Hematopoietic multipotent progenitor cell treated with erythropoietin and hydrocortisone succinate and interleukin-3 and kit ligand, for 17 days (in vitro differentiated cells): ENCODE results near the gene LMNTD1.

Source experiments
- DNase-seq: peaks from one replicate; pipeline ENCODE4 v3.0.0-alpha.2; 2015; ENCODE audit warnings: low spot score

LMNTD1 gene

DNA sequence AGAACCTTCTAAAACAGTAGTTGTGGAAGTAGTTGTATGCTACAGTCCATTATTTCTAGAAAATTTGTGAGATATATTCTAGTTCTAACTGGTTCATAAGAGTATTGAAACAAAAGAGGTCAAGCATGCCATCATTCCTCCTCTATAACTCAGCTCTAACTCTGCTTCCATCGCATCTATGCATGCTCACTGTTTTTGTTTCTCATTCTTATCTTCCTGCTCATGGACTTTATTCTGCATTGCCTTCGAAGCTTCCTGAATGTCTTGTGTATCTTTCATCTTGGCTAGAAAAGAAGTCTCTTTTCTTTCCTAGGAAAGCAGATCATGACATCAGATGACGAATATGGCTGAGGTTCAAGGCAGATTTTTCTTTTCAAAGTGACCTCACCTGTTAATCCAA lies 402 bp downstream of the LMNTD1 start:
- no peak for DNase-seq

DNA sequence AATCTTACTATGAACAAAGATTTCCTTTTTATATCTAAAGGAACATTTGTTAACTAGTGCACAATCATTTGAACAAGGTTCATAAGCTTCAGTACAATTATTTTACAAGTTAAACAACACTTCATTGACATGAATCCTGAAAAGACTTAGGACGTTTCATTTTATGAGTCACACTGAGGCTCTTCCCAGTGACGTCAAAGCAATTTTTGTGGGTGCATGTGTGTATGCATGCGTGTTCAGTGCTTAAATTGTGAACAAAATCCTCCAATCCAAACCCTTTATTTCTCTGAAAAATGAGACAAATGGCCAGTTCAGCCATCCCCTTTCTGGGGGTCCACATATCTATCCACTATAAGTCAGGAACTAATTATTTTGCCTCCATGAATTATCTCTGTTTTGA lies 2.9 kb downstream of the LMNTD1 start:
- no peak for DNase-seq

- DNase-seq, result no peak
Measured at GRCh38 chr12:25549120-25549519, 4.0 kb downstream of the LMNTD1 start.

DNA sequence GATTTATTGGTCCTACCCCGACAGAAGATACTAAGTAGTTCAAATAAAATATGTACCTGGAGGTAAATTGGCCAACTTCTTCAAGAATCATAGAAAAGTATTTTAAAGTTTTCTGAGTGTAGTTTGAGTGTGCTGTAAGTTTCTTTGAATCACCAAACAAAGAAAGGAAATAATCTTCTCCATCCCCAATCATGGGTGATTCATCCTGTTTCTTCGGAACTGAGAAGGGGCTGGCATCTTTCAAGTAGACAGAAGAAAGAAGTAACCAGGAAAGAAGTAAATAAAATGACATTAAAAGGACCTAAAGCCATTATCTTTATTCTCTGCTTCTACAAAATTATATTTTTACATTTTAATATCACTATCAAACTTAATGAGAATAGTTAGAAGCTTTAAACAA lies 6.8 kb downstream of the LMNTD1 start:
- no peak for DNase-seq

DNA sequence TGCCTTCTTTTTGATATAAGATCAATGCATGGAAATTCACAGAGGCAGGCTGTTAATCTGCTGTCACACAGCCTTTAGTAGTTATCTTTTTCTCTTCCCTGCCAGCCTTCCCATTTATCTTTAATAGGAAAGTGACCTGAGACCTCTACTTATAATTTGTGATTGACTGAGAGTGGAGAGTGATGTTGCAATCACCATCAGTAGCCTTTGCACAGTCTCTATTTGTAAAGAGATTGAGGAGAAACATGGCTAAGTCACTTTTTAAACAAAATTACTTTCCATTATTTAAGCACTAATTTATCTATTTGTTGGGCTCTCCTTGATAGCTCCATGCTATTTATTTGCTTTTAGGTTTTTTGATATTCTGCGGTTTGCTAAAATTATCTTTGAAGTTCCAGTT lies 19.9 kb downstream of the LMNTD1 start:
- no peak for DNase-seq

DNA sequence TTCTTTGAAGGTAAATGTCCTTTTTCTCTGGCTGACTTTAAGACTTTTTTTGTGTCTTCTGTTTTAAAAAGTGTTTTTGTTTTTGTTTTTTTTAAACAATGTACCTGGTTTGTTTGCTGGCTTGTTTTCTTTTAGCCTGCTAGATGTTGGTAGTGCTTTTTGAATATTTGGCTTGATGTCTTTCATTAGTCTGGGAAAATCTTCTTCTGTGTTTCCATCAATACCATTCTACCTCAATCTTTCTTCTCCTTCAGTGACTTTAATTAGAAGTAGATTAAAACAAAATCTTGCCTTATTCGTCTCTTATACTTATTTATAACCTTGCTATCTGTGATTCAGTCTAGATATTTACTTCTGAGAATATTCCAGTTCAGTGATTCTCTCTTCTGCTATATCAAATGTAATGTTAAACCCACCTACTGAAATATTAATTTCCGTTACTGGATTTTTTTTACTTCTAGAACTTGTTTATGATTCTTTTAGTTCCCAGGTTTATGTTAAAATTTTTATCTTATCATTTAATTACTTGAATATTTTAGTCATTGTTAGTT lies 21.5 kb downstream of the LMNTD1 start:
- no peak for DNase-seq

GRCh38 chr12:25529738-25530137 lies 23.3 kb downstream of the LMNTD1 start:
- no peak for DNase-seq

DNA sequence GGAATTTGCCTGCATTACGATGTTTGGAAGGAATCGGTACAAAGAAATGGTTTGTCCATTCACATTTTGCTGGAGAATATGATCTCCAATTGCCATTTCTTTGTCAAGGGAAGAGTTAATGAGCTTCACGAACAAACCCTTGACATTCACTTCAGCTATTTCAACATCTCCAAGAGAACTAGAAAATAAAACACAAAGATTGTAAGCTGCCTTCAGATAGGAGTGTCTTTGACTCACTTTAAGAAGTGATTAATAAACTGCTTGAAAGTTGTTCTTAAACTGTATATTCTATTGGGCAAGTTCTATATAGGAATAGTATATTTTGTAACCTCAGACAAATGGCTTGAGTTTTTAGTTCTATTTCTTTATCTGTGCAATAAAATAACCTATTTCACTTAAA lies 26.3 kb downstream of the LMNTD1 start:
- DNase-seq, result no peak

- DNase-seq, result no peak
Measured at GRCh38 chr12:25524366-25524765, 28.7 kb downstream of the LMNTD1 start.

DNA sequence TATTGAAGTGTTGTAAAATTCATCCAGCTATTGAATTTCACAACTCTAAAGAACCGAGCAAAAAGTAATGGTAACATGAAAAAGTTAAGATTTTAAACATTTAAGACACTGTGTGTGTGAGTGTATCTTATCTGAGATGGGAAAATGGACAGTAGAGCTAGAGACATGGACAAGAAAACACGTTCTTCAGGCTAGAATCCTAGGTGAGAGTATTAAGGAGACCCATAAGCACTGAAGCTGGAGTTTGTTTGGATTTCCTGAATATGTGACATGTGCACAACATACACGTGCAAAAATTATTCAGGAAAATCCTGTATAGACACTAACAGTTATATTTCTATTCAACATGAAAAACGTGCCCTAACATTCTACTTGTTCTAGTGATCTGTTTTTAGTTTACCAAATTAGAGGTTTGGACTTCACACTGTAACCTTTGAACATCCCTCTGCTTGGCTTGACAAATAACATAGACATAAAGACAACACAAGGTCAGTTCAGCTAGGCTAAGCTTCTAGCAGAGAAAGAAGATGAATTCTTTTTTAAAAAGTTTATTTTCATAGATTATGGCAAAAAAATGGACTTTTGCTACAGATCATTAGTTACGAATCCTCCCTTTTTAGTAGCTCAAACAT lies 31.3 kb downstream of the LMNTD1 start:
- DNase-seq, result no peak

GRCh38 chr12:25518512-25518911 lies 34.6 kb downstream of the LMNTD1 start:
- no peak for DNase-seq

GRCh38 chr12:25504744-25505143 lies 48.3 kb downstream of the LMNTD1 start:
- no peak for DNase-seq

GRCh38 chr12:25503666-25504065 lies 49.4 kb downstream of the LMNTD1 start:
- no peak for DNase-seq

GRCh38 chr12:25502596-25502995 lies 50.5 kb downstream of the LMNTD1 start:
- no peak for DNase-seq

DNA sequence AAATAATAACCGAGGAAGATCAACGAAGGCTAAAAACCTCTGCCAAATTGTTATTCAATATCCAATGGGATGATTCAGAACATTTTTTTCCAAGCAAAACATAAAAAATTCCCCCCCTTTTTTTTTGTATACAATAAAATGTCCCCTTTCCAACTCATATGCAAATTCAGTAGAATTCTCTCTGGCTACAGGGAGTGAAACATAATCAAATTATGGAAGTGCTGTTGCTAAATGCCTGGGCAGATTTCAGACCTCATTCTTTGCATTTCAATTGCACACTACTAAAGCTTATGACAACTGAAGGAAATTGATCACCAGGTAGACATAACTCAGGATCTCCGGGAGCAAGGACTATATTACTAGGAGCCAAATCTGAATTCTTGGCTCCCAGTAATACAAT lies 51.0 kb downstream of the LMNTD1 start:
- DNase-seq, result no peak

GRCh38 chr12:25501549-25501948 lies 51.5 kb downstream of the LMNTD1 start:
- DNase-seq, result no peak

- no peak for DNase-seq
Measured at GRCh38 chr12:25500651-25501050, 52.4 kb downstream of the LMNTD1 start.

- DNase-seq, result no peak
Measured at GRCh38 chr12:25497021-25497420, 56.1 kb downstream of the LMNTD1 start.

DNA sequence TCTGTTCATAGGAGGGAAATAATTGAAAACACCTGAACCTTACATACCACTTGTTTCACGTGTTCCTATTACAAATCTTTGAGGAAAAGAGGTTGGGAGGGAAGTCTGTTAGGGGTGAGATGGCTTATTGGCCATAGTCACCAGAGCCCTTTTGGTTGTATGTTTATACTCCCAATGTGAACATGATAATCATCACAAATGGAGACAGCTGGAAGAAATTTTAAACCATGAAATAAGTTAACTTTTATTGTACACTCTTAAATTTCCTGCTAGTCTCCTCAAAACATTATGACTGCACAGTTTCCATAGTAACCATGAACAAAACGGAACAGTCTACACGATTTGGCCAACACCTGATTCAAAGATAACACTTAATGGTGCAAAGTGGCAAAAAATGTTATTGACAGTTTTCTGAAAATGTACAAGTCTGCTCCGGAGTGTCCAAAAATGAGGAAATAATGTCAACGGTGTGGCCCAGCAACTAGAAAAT lies 56.9 kb downstream of the LMNTD1 start:
- no peak for DNase-seq

DNA sequence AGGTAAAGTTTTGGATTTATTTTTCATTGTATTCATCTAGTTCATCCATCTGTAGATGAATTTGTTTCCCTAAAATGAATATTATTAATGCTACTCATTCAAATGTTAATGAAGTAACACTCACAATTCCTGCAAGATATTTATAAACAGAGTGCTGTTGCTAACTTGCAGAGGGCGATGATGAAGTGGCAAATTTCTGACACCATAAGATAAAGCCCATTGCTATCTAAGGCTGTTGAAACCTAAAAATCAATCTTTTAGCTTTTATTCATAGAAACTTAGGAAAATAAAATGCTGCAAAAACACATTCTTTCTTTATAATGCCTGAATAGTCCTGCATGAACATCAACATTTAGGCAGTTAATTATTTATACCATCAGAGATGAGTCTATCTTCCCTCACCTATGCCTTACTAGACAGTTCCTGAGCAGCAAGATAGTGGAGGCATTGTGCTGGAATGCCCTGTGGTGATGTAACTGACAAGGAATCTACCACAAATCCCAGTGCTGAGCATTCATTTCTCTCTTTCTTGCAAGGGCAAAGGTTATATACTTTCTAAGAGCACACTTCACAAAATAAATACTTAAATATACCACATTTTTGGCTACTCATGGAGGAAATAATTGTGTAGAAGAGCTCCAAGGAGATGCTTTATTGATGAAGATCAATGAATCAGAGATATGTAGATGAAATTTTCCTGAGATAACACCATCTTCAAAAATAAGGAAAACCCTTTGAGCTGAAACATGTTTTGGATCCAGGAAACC lies 57.6 kb downstream of the LMNTD1 start:
- no peak for DNase-seq

GRCh38 chr12:25494926-25495325 lies 58.2 kb downstream of the LMNTD1 start:
- DNase-seq, result no peak

DNA sequence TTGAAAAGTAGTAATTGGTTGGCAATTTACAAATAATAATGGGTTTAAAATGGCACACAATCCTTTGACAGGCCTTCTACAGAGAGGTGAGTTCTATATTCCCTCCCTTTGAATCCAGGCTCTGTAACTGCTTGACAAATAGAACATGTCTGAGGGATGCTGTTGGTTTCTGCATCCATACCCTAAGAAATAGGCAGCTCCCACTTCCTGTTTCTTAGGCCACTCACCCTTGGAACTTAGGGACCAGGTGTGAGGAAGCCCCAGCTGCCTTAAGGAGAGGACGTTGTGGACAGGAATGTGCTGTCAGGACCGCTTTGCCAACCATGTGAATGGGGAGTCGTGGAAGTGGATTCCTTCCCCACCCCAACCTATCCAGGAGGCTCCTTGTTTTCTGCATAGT lies 59.4 kb downstream of the LMNTD1 start:
- DNase-seq, result no peak
